ENCODE data around the gene FOXS1.

Gene FOXS1

DNA sequence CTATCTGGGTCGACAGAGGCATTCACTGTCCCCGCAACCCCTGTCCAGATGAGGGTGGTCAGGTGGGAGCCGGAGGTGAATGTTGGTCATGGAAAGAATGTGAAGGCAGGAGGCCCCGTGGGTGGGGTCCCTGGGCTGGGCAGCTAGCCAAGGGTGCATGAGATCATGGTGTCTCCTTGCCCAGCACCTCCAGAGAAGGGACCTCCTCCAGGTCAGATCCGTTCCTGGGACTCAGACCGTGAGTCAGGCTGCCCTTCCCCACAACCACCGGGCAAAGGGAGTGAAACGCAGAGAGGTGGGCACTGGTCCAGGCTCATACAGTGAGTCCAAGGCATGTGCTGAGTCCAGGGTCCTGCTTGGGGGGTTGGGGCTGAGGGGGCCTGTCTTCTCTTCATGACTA lies 3.5 kb downstream of the FOXS1 start:
- Histone ChIP-seq H4K20me1 (ENCODE audit: insufficient read depth, low read length) (no peaks in the 10 kb centered on the region), H3K9me3 (replicated peaks; ENCODE audit: insufficient read depth, low read length) (no peaks in the 10 kb centered on the region), H3K4me3 (ENCODE audit: low read length) (no peak overlapping the region), H2AFZ (ENCODE audit: low read length) (no peak overlapping the region), H3K4me2 (ENCODE audit: low read depth, low read length) (no peak overlapping the region), H3K9me2 (replicated peaks; ENCODE audit: insufficient read depth, low read length) (no peaks in the 10 kb centered on the region), H3K79me2 (ENCODE audit: low read length) (no peaks in the 10 kb centered on the region), H3K27ac (ENCODE audit: low read length) (no peak overlapping the region), H3K36me3 (replicated peaks; ENCODE audit: insufficient read depth, low read length) (no peaks in the 10 kb centered on the region), H3K9ac (ENCODE audit: low read length) (no peak overlapping the region), H3K4me1 (ENCODE audit: low read length) (peaks cover 16% of the 10 kb centered on the region), H3F3A (ENCODE audit: insufficient read depth, low read length) (0 out of 2 replicates have a peak, but pooled peaks cover 2% of the 10 kb centered on the region), H3K27me3 (replicated peaks; ENCODE audit: insufficient read depth, low read length) (peaks cover 85% of the 10 kb centered on the region)
- TF ChIP-seq EZH2phosphoT487 (IDR thresholded peaks at IDR 0.05; ENCODE audit: low read length), result no peak
- no peak for TF ChIP-seq EZH2 (optimal IDR thresholded peaks at IDR 0.05; ENCODE audit: low read depth, low read length)
- TF ChIP-seq, protein P1, sequence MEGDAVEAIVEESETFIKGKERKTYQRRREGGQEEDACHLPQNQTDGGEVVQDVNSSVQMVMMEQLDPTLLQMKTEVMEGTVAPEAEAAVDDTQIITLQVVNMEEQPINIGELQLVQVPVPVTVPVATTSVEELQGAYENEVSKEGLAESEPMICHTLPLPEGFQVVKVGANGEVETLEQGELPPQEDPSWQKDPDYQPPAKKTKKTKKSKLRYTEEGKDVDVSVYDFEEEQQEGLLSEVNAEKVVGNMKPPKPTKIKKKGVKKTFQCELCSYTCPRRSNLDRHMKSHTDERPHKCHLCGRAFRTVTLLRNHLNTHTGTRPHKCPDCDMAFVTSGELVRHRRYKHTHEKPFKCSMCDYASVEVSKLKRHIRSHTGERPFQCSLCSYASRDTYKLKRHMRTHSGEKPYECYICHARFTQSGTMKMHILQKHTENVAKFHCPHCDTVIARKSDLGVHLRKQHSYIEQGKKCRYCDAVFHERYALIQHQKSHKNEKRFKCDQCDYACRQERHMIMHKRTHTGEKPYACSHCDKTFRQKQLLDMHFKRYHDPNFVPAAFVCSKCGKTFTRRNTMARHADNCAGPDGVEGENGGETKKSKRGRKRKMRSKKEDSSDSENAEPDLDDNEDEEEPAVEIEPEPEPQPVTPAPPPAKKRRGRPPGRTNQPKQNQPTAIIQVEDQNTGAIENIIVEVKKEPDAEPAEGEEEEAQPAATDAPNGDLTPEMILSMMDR (IDR thresholded peaks at IDR 0.05; ENCODE audit: low read length), result no peak
- DNase-seq, result no peak

DNA sequence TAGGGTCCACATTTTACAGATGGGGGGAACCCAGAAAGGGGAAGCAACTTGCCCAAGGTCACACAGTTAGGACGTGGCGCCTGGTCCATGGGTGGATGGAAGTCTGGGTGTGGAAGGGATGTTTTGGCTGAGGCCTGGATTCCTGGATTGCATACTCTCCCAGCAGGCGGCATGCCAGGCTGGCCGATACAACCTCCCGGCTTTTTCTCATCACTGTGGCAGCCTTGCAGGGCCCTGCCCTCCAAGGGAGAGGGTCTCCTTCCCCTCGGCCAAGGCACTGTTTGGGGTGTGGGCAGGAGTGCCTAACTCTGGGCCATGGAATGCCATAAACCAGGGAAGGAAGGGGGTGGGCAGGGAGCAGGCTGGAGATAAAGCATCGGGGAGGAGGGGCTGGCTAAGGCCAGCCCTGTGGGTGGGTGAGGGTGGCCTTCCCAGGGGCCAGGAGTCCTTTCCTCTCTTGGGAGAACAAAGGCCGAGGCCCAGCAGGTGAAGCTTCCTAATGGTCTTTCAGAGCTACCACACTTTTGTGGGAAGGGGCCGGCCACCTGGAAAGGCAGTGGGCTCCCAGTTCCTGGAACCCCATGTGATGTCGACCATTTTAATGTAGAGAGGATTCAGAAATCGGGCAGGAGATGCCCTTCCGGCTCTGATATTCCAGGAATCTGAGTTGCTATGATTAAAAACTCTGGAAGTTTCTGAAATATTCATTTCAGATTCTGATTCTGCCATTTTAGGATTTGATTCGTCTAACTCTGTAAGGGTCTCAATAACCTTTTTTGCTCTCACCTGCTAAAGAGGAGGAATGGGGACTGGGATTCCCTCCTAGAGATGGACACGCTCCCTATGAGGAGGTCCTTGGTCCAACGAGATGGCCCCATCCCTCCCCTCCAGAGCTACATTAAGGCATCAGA lies 4.2 kb downstream of the FOXS1 start:
- Histone ChIP-seq H3K27ac (ENCODE audit: low read length) (no peak overlapping the region), H3K4me1 (ENCODE audit: low read length) (peaks cover 19% of the 10 kb centered on the region), H3K4me3 (ENCODE audit: low read length) (no peak overlapping the region)

DNA sequence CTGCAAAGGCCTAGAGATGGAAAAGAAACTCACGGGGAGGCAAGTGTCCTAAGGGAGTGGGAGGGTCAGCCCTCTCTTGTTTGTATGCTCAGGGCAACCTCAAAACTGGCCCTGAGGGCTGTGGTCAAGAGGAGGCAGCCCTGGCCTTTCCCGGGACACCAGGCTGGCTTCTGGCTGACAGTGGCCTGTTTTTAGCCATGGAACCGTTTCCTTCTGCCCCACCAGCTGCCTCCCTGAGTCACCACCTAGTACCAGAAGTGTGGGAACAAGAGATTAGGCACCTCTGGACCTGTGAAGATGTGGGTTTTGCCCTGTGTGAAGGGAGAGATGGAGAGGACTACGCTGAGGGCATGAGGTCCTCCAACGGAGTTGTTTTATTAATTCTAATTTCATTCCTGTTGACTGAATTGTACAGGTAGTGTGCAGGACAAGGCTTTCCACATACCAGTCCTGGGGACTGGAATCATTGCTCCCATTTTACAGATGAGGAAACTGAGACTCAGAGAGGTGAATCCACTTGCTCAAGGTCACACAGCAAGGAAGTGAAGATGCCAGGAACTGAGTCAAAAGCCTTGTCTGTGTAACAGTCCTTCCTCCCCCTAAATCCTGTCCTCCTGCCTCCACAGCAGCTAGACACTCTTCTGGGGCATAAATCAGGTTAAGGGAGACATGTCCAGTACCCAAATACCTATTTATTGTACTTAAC lies 5.5 kb downstream of the FOXS1 start:
- H2AFZ ChIP-seq (ENCODE audit: low read length), result no peak overlapping the region
- H3K4me2 ChIP-seq (ENCODE audit: low read depth, low read length), result no peak overlapping the region
- no peaks in the 10 kb centered on the region for H4K20me1 ChIP-seq (ENCODE audit: insufficient read depth, low read length)
- TF ChIP-seq, protein P1 (IDR thresholded peaks at IDR 0.05; ENCODE audit: low read length), result no peak
- TF ChIP-seq EZH2phosphoT487 (IDR thresholded peaks at IDR 0.05; ENCODE audit: low read length) (no peak), EZH2 (optimal IDR thresholded peaks at IDR 0.05; ENCODE audit: low read depth, low read length) (no peak)
- no peaks in the 10 kb centered on the region for H3F3A ChIP-seq (ENCODE audit: insufficient read depth, low read length)
- no peaks in the 10 kb centered on the region for H3K9me3 ChIP-seq (replicated peaks; ENCODE audit: insufficient read depth, low read length)
- peaks cover 69% of the 10 kb centered on the region for H3K27me3 ChIP-seq (replicated peaks; ENCODE audit: insufficient read depth, low read length)
- no peak overlapping the region for H3K27ac ChIP-seq (ENCODE audit: low read length)
- H3K36me3 ChIP-seq (replicated peaks; ENCODE audit: insufficient read depth, low read length), result no peaks in the 10 kb centered on the region
- no peak overlapping the region for H3K9ac ChIP-seq (ENCODE audit: low read length)
- no peak overlapping the region for H3K4me3 ChIP-seq (ENCODE audit: low read length)
- H3K9me2 ChIP-seq (replicated peaks; ENCODE audit: insufficient read depth, low read length), result no peaks in the 10 kb centered on the region
- H3K4me1 ChIP-seq (ENCODE audit: low read length), result peaks cover 26% of the 10 kb centered on the region
- no peak for DNase-seq
- H3K79me2 ChIP-seq (ENCODE audit: low read length), result no peaks in the 10 kb centered on the region

More for the DNA sequence above, 4.2 kb downstream of the FOXS1 start:
- Histone ChIP-seq H2AFZ (ENCODE audit: low read length) (no peak overlapping the region), H3K79me2 (ENCODE audit: low read length) (no peaks in the 10 kb centered on the region), H3K9ac (ENCODE audit: low read length) (no peak overlapping the region), H3K9me2 (replicated peaks; ENCODE audit: insufficient read depth, low read length) (no peaks in the 10 kb centered on the region), H3K4me2 (ENCODE audit: low read depth, low read length) (no peak overlapping the region), H4K20me1 (ENCODE audit: insufficient read depth, low read length) (no peaks in the 10 kb centered on the region), H3K9me3 (replicated peaks; ENCODE audit: insufficient read depth, low read length) (no peaks in the 10 kb centered on the region), H3K27me3 (replicated peaks; ENCODE audit: insufficient read depth, low read length) (peaks cover 80% of the 10 kb centered on the region), H3K36me3 (replicated peaks; ENCODE audit: insufficient read depth, low read length) (no peaks in the 10 kb centered on the region), H3F3A (ENCODE audit: insufficient read depth, low read length) (no peaks in the 10 kb centered on the region)
- TF ChIP-seq EZH2 (optimal IDR thresholded peaks at IDR 0.05; ENCODE audit: low read depth, low read length) (no peak), EZH2phosphoT487 (IDR thresholded peaks at IDR 0.05; ENCODE audit: low read length) (no peak)
- TF ChIP-seq, protein P1 (IDR thresholded peaks at IDR 0.05; ENCODE audit: low read length), result no peak
- no peak for DNase-seq

Data from MM.1S (cell line).